ENCODE results near the gene MORC3. TPM values are rescaled to one million over a fixed set of nuclear protein-coding genes. Genes with fewer than 3 reads are reported as not detected.
A peak's percentile ranks its signal among the peaks of the same experiment; 100 is the strongest.
"Not testable (repeated sequence)": the region's sequence is repeated elsewhere in the genome, so short reads cannot be mapped to it uniquely, and the experiment has no call there.

Gene MORC3
- total and polyA plus RNA-seq, 2 donors (not counting 1 experiment from before 2014, with no cell fraction given), result 44.9 to 104 TPM

- H3K4me2 ChIP-seq (replicated peaks; ENCODE audit: low read depth, low read length, poor library complexity, severe bottlenecking), result no peak overlapping the region
- TF ChIP-seq CTCF (IDR thresholded peaks at IDR 0.05) (no peak), EZH2 (IDR thresholded peaks at IDR 0.05; ENCODE audit: borderline replicate concordance, insufficient read depth, low read depth, low read length, poor library complexity, severe bottlenecking) (no peak)
Observed at GRCh38 chr21:36381841-36382589, 62.0 kb downstream of the MORC3 start.

GRCh38 chr21:36382722-36383121, 62.7 kb downstream of the MORC3 start:
- not testable (repeated sequence) for H3K36me3 ChIP-seq (replicated peaks in 1 of 2; ENCODE audit: control extremely low read depth in 1 of 2, control insufficient read depth in 1 of 2, extremely low read depth in 1 of 2, insufficient read depth in 2 of 2, low read length in 1 of 2)
- CTCF ChIA-PET, result interaction anchor here (0.8 kb wide), 1 partner anchor 241 kb away, joined by 3 read pairs; no protein-coding TSS in a partner anchor

More at GRCh38 chr21:36381841-36382589, 62.0 kb downstream of the MORC3 start:
- Histone ChIP-seq H3K4me1 (ENCODE audit: control insufficient read depth in 2 of 2, insufficient read depth in 2 of 2, low read length in 2 of 2) (peaks cover 4 to 9% of the 10 kb centered on the region in 2 donors), H3K27me3 (replicated peaks in 1 of 4; ENCODE audit: control extremely low read depth in 1 of 4, control insufficient read depth in 3 of 4, insufficient read depth in 4 of 4, low read length in 3 of 4) (no peaks in the 10 kb centered on the region), H3K79me2 (ENCODE audit: control insufficient read depth, insufficient read depth, low read length) (no peaks in the 10 kb centered on the region), H3K27ac (ENCODE audit: low read length in 2 of 2) (peak overlapping the region in 1 of 2 donors; percentile 30), H3K36me3 (replicated peaks in 1 of 2; ENCODE audit: control extremely low read depth in 1 of 2, control insufficient read depth in 1 of 2, extremely low read depth in 1 of 2, insufficient read depth in 2 of 2, low read length in 1 of 2) (peaks cover 0 to 11% of the 10 kb centered on the region in 2 experiments), H2AFZ (ENCODE audit: insufficient read depth, low read depth, low read length, poor library complexity, severe bottlenecking) (no peak overlapping the region), H3K9ac (ENCODE audit: low read length) (no peak overlapping the region), H3K4me3 (ENCODE audit: control extremely low read depth in 1 of 5, extremely low read depth in 1 of 5, insufficient read depth in 1 of 5, low read depth in 2 of 5, low read length in 4 of 5) (no peak overlapping the region), H4K20me1 (ENCODE audit: control insufficient read depth, insufficient read depth, low read length, poor library complexity, severe bottlenecking) (peaks cover 7% of the 10 kb centered on the region), H3K9me3 (ENCODE audit: control extremely low read depth in 1 of 3, control insufficient read depth in 2 of 3, insufficient read depth in 1 of 3, low read length in 2 of 3) (peaks cover 0 to 4% (median 0%) of the 10 kb centered on the region in 3 donors)
- DNase-seq (no peak), ATAC-seq (ENCODE audit: low read depth) (no peak)
- no peak overlapping the region for H3K27ac Mint-ChIP-seq
- no peak overlapping the region for H3K4me3 Mint-ChIP-seq
- H3K27me3 Mint-ChIP-seq, result no peaks in the 10 kb centered on the region
- no peaks in the 10 kb centered on the region for H3K9me3 Mint-ChIP-seq (ENCODE audit: insufficient read depth)
- H3K4me1 Mint-ChIP-seq, result peaks cover 6% of the 10 kb centered on the region
- WGBS (ENCODE audit: insufficient coverage), result 100% methylated on average over 2 of the region's 9 CpGs
- intact Hi-C loops (cut with micrococcal nuclease), result no loop called here
- ChIA-PET CTCF (no interaction called here), POLR2A (no interaction called here)

More at GRCh38 chr21:36382722-36383121, 62.7 kb downstream of the MORC3 start:
- intact Hi-C loops (cut with micrococcal nuclease); H3K9me3 Mint-ChIP-seq (ENCODE audit: insufficient read depth); H3K27ac ChIP-seq (ENCODE audit: low read length in 2 of 2); H3K4me1 Mint-ChIP-seq; POLR2A ChIA-PET; H4K20me1 ChIP-seq (ENCODE audit: control insufficient read depth, insufficient read depth, low read length, poor library complexity, severe bottlenecking); H3K27me3 Mint-ChIP-seq; DNase-seq; H3K4me3 Mint-ChIP-seq; H2AFZ ChIP-seq (ENCODE audit: insufficient read depth, low read depth, low read length, poor library complexity, severe bottlenecking); ATAC-seq (ENCODE audit: low read depth); H3K4me1 ChIP-seq (ENCODE audit: control insufficient read depth in 2 of 2, insufficient read depth in 2 of 2, low read length in 2 of 2); H3K9me3 ChIP-seq (ENCODE audit: control extremely low read depth in 1 of 3, control insufficient read depth in 2 of 3, insufficient read depth in 1 of 3, low read length in 2 of 3); H3K27me3 ChIP-seq (replicated peaks in 1 of 4; ENCODE audit: control extremely low read depth in 1 of 4, control insufficient read depth in 3 of 4, insufficient read depth in 4 of 4, low read length in 3 of 4); H3K27ac Mint-ChIP-seq; H3K9ac ChIP-seq (ENCODE audit: low read length); H3K4me2 ChIP-seq (replicated peaks; ENCODE audit: low read depth, low read length, poor library complexity, severe bottlenecking); H3K4me3 ChIP-seq (ENCODE audit: control extremely low read depth in 1 of 5, extremely low read depth in 1 of 5, insufficient read depth in 1 of 5, low read depth in 2 of 5, low read length in 4 of 5); H3K79me2 ChIP-seq (ENCODE audit: control insufficient read depth, insufficient read depth, low read length): not testable (repeated sequence)
- 88% methylated on average over 7 of the region's 10 CpGs for WGBS (ENCODE audit: insufficient coverage)

Data from B cell (primary cell).